ENCODE measurements around the gene MET. TPM values are rescaled to one million over a fixed set of nuclear protein-coding genes. Genes with fewer than 3 reads are reported as not detected.
"Not testable (repeated sequence)": the region's sequence is repeated elsewhere in the genome, so short reads cannot be mapped to it uniquely, and the experiment has no call there.

Gene MET
- total RNA-seq, 3 donors from 2014 or later, result 15.6 to 35.1 (median 31.0) TPM

GRCh38 chr7:116653646-116654045 is 18.4 kb upstream of the MET start:
- TF ChIP-seq CTCF (IDR thresholded peaks at IDR 0.05), result no peak
- no peaks in the 10 kb centered on the region for H3K36me3 ChIP-seq (ENCODE audit: low read depth)
- no peaks in the 10 kb centered on the region for H3K9me3 ChIP-seq
- H3K4me3 ChIP-seq, result no peak overlapping the region
- ATAC-seq (no peak), DNase-seq (no peak)
- H3K4me1 ChIP-seq (ENCODE audit: low read depth), result no peaks in the 10 kb centered on the region
- intact Hi-C loops (cut with DNase I, micrococcal nuclease), result no loop called here

GRCh38 chr7:116659248-116659647 is 12.7 kb upstream of the MET start:
- H3K36me3 ChIP-seq (ENCODE audit: low read depth); H3K4me3 ChIP-seq; DNase-seq; ATAC-seq; intact Hi-C loops (cut with DNase I, micrococcal nuclease); H3K9me3 ChIP-seq; H3K4me1 ChIP-seq (ENCODE audit: low read depth): not testable (repeated sequence)

- no peak overlapping the region for H3K4me3 ChIP-seq
- DNase-seq, result no peak
- intact Hi-C loops (cut with DNase I, micrococcal nuclease), result no loop called here
- no peaks in the 10 kb centered on the region for H3K4me1 ChIP-seq (ENCODE audit: low read depth)
- TF ChIP-seq CTCF (IDR thresholded peaks at IDR 0.05), result no peak
- ATAC-seq, result no peak
- no peaks in the 10 kb centered on the region for H3K36me3 ChIP-seq (ENCODE audit: low read depth)
- H3K9me3 ChIP-seq, result no peaks in the 10 kb centered on the region
Measured at GRCh38 chr7:116661865-116662264, 10.1 kb upstream of the MET start.

- ATAC-seq, result peak; percentile 43
- Histone ChIP-seq H3K36me3 (ENCODE audit: low read depth) (no peaks in the 10 kb centered on the region), H3K4me1 (ENCODE audit: low read depth) (no peaks in the 10 kb centered on the region), H3K9me3 (no peaks in the 10 kb centered on the region), H3K4me3 (no peak overlapping the region)
- intact Hi-C loops (cut with DNase I, micrococcal nuclease), result no loop called here
- DNase-seq, result no peak
- no peak for TF ChIP-seq CTCF (IDR thresholded peaks at IDR 0.05)
Measured at GRCh38 chr7:116663744-116664143, 8.3 kb upstream of the MET start.

- DNase-seq (no peak), ATAC-seq (no peak)
- Histone ChIP-seq H3K9me3 (no peaks in the 10 kb centered on the region), H3K4me3 (no peak overlapping the region), H3K36me3 (ENCODE audit: low read depth) (no peaks in the 10 kb centered on the region), H3K4me1 (ENCODE audit: low read depth) (no peaks in the 10 kb centered on the region)
- no peak for TF ChIP-seq CTCF (IDR thresholded peaks at IDR 0.05)
- intact Hi-C loops (cut with DNase I, micrococcal nuclease), result no loop called here
Measured at GRCh38 chr7:116665332-116665996, 6.5 kb upstream of the MET start.

- no peaks in the 10 kb centered on the region for H3K36me3 ChIP-seq (ENCODE audit: low read depth)
- DNase-seq (no peak), ATAC-seq (no peak)
- no peak overlapping the region for H3K4me3 ChIP-seq
- no peak for TF ChIP-seq CTCF (IDR thresholded peaks at IDR 0.05)
- intact Hi-C loops (cut with DNase I, micrococcal nuclease), result loop anchor here in 1 of 2 donors (5.0 kb wide), 1 partner anchor 143 kb away; no protein-coding TSS in a partner anchor
- H3K9me3 ChIP-seq, result no peaks in the 10 kb centered on the region
- H3K4me1 ChIP-seq (ENCODE audit: low read depth), result no peaks in the 10 kb centered on the region
Measured at GRCh38 chr7:116669769-116670168, 2.2 kb upstream of the MET start.

All from mucosa of descending colon (tissue), 3 donors.